Upper lobe of right lung (tissue), 1 donor: ENCODE results near the gene FMOD. TPM values are rescaled to one million over a fixed set of nuclear protein-coding genes. Genes with fewer than 3 reads are reported as not detected.

ENCODE experiments used
- ATAC-seq: fragments of 200-7000 bp; cut with Tn5 transposase; one replicate; pipeline ENCODE4 v1.9.1; 2020; ENCODE audit warnings: mild to moderate bottlenecking, moderate library complexity
- DNase-seq: peaks from one replicate; pipeline ENCODE4 v3.0.0-alpha.2; 2020
- H3K27ac ChIP-seq: fragments of 200-600 bp; one replicate; pipeline ENCODE4 v1.8.0; 2022
- H3K27me3 ChIP-seq: fragments of 200-600 bp; one replicate; pipeline ENCODE4 v1.8.0; 2022; ENCODE audit warnings: mild to moderate bottlenecking
- H3K36me3 ChIP-seq: fragments of 200-600 bp; one replicate; pipeline ENCODE4 v1.8.0; 2022
- H3K4me1 ChIP-seq: fragments of 200-600 bp; one replicate; pipeline ENCODE4 v1.8.0; 2022
- H3K4me3 ChIP-seq: fragments of 200-600 bp; one replicate; pipeline ENCODE4 v1.8.0; 2022; ENCODE audit warnings: mild to moderate bottlenecking
- H3K9me3 ChIP-seq: fragments of 200-600 bp; one replicate; pipeline ENCODE4 v1.8.0; 2022
- CTCF ChIP-seq: fragments of 200-600 bp; IDR thresholded peaks from one replicate; pipeline ENCODE4 v1.8.0; 2022; ENCODE audit warnings: antibody characterized with exemption
- intact Hi-C: fragments of 100-400 bp; cut with DNase I; formaldehyde crosslinking; loops from one replicate; pipeline ENCODE4 v1.11.0; 2022
- total RNA-seq: library from RNA; stranded (reverse); fragmentation: NEBNext Ultra II Directional; extraction: Animal tissue kit (Norgen Biotek cat#: 25700); gene quantifications from one replicate; pipeline ENCODE4 v1.2.1, GENCODE V29; 2021
- donor health status: DM: no; HTN: yes; CAD: no; lungs with severe emphysema.

Gene FMOD
- total RNA-seq, 1 donor from 2014 or later, result 45.1 TPM

GRCh38 chr1:203325026-203325417 is 25.9 kb downstream of the FMOD start:
- no peak for TF ChIP-seq CTCF
- intact Hi-C loops, result no loop called here
- Histone ChIP-seq H3K27ac (peak overlapping the region; percentile 92), H3K36me3 (no peaks in the 10 kb centered on the region), H3K27me3 (no peaks in the 10 kb centered on the region), H3K4me1 (peaks cover 71% of the 10 kb centered on the region), H3K9me3 (no peaks in the 10 kb centered on the region), H3K4me3 (no peak overlapping the region)
- ATAC-seq, result no peak
- DNase-seq, result no peak

- peak; percentile 72 for DNase-seq
- intact Hi-C loops, result no loop called here
- peaks cover 73% of the 10 kb centered on the region for H3K4me1 ChIP-seq
These were observed 26.6 kb downstream of the FMOD start for GRCh38 chr1:203324105-203325025.

GRCh38 chr1:203323587-203323986 is 27.3 kb downstream of the FMOD start:
- no peak for DNase-seq

More at GRCh38 chr1:203324105-203325025, 26.6 kb downstream of the FMOD start:
- Histone ChIP-seq H3K27ac (peak overlapping the region; percentile 92), H3K9me3 (no peaks in the 10 kb centered on the region), H3K4me3 (no peak overlapping the region), H3K27me3 (no peaks in the 10 kb centered on the region), H3K36me3 (no peaks in the 10 kb centered on the region)
- peak; percentile 47 for ATAC-seq
- TF ChIP-seq CTCF, result no peak

GRCh38 chr1:203322500-203323179 is 28.3 kb downstream of the FMOD start:
- Histone ChIP-seq H3K36me3 (no peaks in the 10 kb centered on the region), H3K27me3 (no peaks in the 10 kb centered on the region), H3K27ac (peak overlapping the region; percentile 92), H3K4me3 (no peak overlapping the region), H3K4me1 (peaks cover 77% of the 10 kb centered on the region), H3K9me3 (no peaks in the 10 kb centered on the region)
- intact Hi-C loops, result no loop called here
- peak; percentile 5 for ATAC-seq
- TF ChIP-seq CTCF, result no peak
- no peak for DNase-seq

More at GRCh38 chr1:203323587-203323986, 27.3 kb downstream of the FMOD start:
- Histone ChIP-seq H3K9me3 (no peaks in the 10 kb centered on the region), H3K4me1 (peaks cover 73% of the 10 kb centered on the region), H3K27ac (peak overlapping the region; percentile 92), H3K36me3 (no peaks in the 10 kb centered on the region), H3K27me3 (no peaks in the 10 kb centered on the region), H3K4me3 (no peak overlapping the region)
- intact Hi-C loops, result no loop called here
- TF ChIP-seq CTCF, result no peak
- ATAC-seq, result peak; percentile 2

- TF ChIP-seq CTCF, result no peak
- Histone ChIP-seq H3K27me3 (no peaks in the 10 kb centered on the region), H3K4me1 (peaks cover 82% of the 10 kb centered on the region), H3K27ac (peak overlapping the region; percentile 92), H3K4me3 (no peak overlapping the region), H3K9me3 (no peaks in the 10 kb centered on the region), H3K36me3 (no peaks in the 10 kb centered on the region)
- ATAC-seq (no peak), DNase-seq (no peak)
- intact Hi-C loops, result no loop called here
These were observed 29.5 kb downstream of the FMOD start for GRCh38 chr1:203321273-203322052.
